GM12873 (cell line): ENCODE measurements around the gene TSPAN2.

Source experiments
- CTCF ChIP-seq: IDR thresholded peaks from 2 replicates; pipeline ENCODE4 v1.5.1; 2012; ENCODE audit warnings: low read depth, mild to moderate bottlenecking, moderate library complexity, low read length, control low read depth; ENCODE audit not compliant: insufficient read depth; ENCODE audit errors: missing control alignments

The TSPAN2 gene

DNA sequence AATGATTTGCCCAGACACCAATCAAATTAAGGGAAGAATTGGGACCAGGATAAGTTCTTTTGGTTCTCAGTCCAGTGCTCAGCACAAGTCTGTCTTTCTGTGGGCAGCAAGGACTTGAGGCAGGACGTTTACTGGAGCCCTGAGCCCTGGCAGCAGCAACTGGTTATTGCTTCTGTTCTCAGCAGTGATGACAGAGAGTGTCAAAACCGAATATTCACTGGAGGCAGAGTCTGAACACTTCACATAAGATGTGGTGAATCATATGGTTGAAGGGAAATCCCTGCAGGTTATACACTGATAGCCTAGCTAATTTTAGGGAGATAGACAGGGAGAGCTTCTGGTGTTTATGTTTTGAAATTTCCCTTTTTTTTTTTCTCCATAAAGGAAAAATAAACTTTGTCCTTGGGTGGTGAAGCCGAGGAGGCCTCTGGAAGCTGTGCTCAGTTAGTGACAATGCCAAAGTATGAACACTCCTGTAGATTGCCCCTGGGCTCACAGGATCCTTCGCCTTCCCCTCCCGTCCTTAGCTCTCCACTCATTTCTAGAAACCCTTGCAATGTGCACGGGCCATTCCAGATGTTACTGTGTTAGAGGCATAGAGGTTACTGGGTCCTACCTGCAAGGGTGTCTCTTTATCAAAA is 26.3 kb upstream of the TSPAN2 start:
- TF ChIP-seq CTCF: no peak

GRCh38 chr1:115114308-115114707 is 25.0 kb upstream of the TSPAN2 start:
- TF ChIP-seq CTCF: no peak

DNA sequence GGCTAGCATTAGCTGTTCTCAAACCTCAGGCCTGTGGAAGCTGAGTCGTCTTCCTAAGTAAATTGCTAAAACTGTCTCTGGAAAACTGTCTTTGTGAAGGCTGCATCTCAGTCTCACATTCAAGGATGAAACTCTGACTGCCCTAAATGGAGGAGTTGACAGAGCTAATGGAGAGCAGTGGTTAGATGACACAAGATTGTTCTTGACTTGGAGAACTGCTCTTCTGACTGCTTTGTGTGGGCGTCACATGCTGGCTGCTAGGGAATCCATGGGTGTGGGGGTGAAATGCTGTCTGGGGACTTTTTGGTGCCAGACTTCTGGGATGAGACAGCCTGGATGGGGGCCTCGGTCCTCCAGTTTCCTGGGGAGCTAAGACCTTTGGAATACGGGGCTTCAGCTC is 24.5 kb upstream of the TSPAN2 start:
- no peak for TF ChIP-seq CTCF

GRCh38 chr1:115112496-115113375 is 23.4 kb upstream of the TSPAN2 start:
- TF ChIP-seq CTCF: peak; percentile 88

DNA sequence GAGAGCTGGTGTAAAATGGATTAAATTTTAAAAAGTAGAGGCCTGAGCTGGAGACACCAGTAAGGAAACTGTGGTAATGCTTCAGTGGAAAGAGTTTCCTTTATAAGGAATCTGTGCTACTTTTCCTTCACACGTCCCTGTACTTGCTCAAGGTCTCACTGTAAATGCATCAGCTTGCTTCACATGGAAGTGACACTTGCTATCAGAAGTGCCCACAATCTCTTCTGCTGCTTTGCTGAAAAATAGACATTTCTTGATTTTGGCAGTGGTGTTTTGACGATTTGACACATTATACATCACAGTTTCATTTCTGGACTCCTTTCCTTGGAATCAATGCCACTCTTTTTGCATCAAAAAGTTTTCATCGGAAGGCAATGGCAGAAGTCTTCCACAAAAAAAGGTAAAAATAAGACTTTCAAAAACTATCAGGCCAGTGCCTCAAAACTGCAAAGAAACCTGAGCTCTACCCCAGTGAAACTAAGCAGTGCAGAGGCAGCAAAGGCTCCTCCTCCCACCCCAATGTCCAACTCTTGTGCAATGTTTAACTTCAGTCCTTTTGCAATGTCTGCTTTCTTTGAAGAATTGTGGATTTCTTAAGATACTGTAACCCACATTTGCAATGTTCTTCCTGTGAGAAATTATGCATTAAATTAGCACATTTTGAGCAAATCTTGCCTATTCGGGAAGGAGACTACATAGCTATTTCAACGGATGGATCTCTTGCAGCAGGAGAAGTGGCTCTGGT is 18.4 kb upstream of the TSPAN2 start:
- no peak for TF ChIP-seq CTCF

DNA sequence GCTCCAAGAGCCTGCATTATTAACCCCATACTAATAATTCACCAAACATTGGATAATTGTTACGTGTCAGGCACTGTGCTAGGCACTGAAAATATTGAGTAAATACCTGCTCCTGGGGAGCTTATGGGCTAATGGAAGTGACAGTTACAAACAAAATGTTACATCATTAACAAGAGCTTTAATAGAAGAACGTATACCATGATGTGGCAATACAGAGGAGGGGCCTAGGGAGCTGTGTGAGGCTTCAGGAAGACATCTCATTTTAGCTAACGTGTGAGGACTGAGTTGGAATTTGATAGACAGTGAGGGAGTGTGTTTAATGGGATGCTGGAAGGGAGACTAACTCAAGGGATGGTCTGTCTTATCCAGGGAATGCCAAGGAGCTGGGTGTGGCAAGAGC is 16.5 kb upstream of the TSPAN2 start:
- TF ChIP-seq CTCF: no peak

GRCh38 chr1:115099693-115100050 is 10.4 kb upstream of the TSPAN2 start:
- TF ChIP-seq CTCF: no peak
